IPS DF 6.9 (cell line): ENCODE results near the gene ANXA7.

Experiments
- DNase-seq: peaks from one replicate; pipeline ENCODE4 v3.0.0-alpha.2; 2013; ENCODE audit warnings: low read depth, low spot score
- H3K27ac ChIP-seq: one replicate; pipeline ENCODE4 v1.5.1; 2013; ENCODE audit warnings: low read length, control low read depth
- H3K27me3 ChIP-seq: 2 replicates; pipeline ENCODE4 v1.6.1; 2013; ENCODE audit warnings: mild to moderate bottlenecking, low read length; ENCODE audit not compliant: control insufficient read depth, insufficient read depth
- H3K36me3 ChIP-seq: 2 replicates; pipeline ENCODE4 v1.6.1; 2013; ENCODE audit warnings: low read length; ENCODE audit not compliant: control insufficient read depth, insufficient read depth
- H3K4me1 ChIP-seq: 2 replicates; pipeline ENCODE4 v1.6.1; 2013; ENCODE audit warnings: low read length; ENCODE audit not compliant: control insufficient read depth, insufficient read depth
- H3K4me3 ChIP-seq: 2 replicates; pipeline ENCODE4 v1.5.1; 2013; ENCODE audit warnings: mild to moderate bottlenecking, low read length
- H3K9me3 ChIP-seq: 2 replicates; pipeline ENCODE4 v1.6.1; 2013; ENCODE audit warnings: low read length, inconsistent platforms; ENCODE audit not compliant: control insufficient read depth, insufficient read depth
- WGBS: extraction: QIAGEN DNeasy Blood & Tissue Kit; methylation state at CpG from one replicate; pipeline ENCODE4 v1.1.7; 2013; ENCODE audit warnings: mixed read lengths, missing lambda C conversion rate; ENCODE audit not compliant: insufficient read length, insufficient coverage; 5-methylcytosine and 5-hydroxymethylcytosine counted together

The ANXA7 gene

GRCh38 chr10:73413528-73414229, at the start of gene ANXA7:
ANXA7 (minus strand) TSS chr10:73414058; CDS start chr10:73400856, 13,202 bp downstream.
- H3K36me3 ChIP-seq = no peaks in the 10 kb centered on the region
- H3K9me3 ChIP-seq = no peaks in the 10 kb centered on the region
- no peaks in the 10 kb centered on the region for H3K4me1 ChIP-seq
- peak within 1 kb of the TSS; percentile 96; the same call in 1 of the 2 replicates for H3K4me3 ChIP-seq
- DNase-seq = peak; percentile 63
- WGBS = no CpG with 5 or more reads among the region's 62 CpGs
- H3K27ac ChIP-seq = no peak within 1 kb of the TSS
- no peaks in the 10 kb centered on the region for H3K27me3 ChIP-seq

DNA sequence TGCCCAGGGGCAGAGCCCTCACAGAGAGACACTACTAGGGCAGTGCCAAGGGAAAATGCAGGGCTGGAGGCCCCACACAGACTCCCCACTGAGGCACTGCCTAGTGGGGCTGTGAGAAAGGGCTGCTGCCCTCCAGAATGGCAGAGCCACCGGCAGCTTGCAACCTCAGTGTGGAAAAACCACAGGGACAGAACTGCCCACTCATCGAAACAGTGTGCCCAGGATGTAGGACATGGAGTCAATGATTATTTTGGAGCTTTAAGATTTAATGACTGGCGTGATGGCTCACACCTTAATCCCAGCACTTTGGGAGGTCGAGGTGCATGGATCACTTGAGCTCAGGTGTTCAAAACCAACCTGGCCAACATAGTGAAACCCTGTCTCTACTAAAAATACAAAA, 47.0 kb upstream of the ANXA7 start:
- no peaks in the 10 kb centered on the region for H3K9me3 ChIP-seq
- H3K27ac ChIP-seq = no peak overlapping the region
- DNase-seq = no peak
- no peak overlapping the region for H3K4me3 ChIP-seq
- H3K4me1 ChIP-seq = no peaks in the 10 kb centered on the region
- no peaks in the 10 kb centered on the region for H3K27me3 ChIP-seq
- no peaks in the 10 kb centered on the region for H3K36me3 ChIP-seq
- WGBS = no CpG with 5 or more reads among the region's 4 CpGs

DNA sequence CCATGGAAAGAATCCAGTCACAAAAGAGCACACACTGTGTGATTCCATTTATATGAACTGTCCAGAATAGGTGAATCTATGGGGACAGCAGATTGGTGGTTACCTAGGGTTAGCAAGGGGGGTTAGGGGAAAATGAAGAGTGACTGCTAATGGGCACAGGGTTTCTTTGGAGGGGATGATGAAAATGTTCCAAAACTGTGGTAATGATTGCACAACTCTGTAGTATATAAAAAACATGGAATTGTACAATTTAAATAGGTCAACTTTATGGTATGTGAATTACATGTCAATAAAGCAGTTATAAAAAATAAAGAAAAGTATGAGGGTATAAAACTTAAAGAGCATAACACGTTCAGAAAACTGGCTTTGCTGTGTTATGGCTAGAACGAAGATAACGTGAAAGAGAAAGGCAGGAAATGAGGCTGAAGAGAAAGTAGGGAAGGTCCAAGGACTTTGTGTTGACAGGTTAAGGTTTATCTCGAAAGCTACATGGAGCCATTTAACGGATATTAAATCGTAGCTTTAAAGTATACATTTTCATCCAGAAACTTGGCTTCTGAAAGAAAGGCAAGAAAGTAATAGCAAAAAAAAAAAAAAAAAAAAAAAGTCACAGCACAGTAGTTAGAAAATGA, 45.9 kb upstream of the ANXA7 start:
- no peak overlapping the region for H3K27ac ChIP-seq

GRCh38 chr10:73456187-73456890, 42.5 kb upstream of the ANXA7 start:
- WGBS = no CpG with 5 or more reads among the region's 2 CpGs
- DNase-seq = no peak
- H3K36me3 ChIP-seq = no peaks in the 10 kb centered on the region

More for the DNA sequence above, 45.9 kb upstream of the ANXA7 start:
- H3K4me3 ChIP-seq = no peak overlapping the region
- H3K4me1 ChIP-seq = no peaks in the 10 kb centered on the region
- no peaks in the 10 kb centered on the region for H3K27me3 ChIP-seq
- DNase-seq = no peak
- H3K36me3 ChIP-seq = no peaks in the 10 kb centered on the region
- no CpG with 5 or more reads among the region's 6 CpGs for WGBS
- no peaks in the 10 kb centered on the region for H3K9me3 ChIP-seq

GRCh38 chr10:73449113-73449512, 35.3 kb upstream of the ANXA7 start:
- Histone ChIP-seq H3K4me1 (no peaks in the 10 kb centered on the region), H3K4me3 (no peak overlapping the region), H3K27ac (no peak overlapping the region), H3K9me3 (no peaks in the 10 kb centered on the region), H3K27me3 (no peaks in the 10 kb centered on the region; the same call in 1 of the 2 replicates), H3K36me3 (no peaks in the 10 kb centered on the region)
- no peak for DNase-seq
- WGBS = no CpG with 5 or more reads among the region's 1 CpG

More at GRCh38 chr10:73456187-73456890, 42.5 kb upstream of the ANXA7 start:
- Histone ChIP-seq H3K27ac (no peak overlapping the region), H3K4me1 (no peaks in the 10 kb centered on the region), H3K4me3 (no peak overlapping the region), H3K9me3 (no peaks in the 10 kb centered on the region), H3K27me3 (no peaks in the 10 kb centered on the region)

GRCh38 chr10:73448384-73448783, 34.5 kb upstream of the ANXA7 start:
- no peaks in the 10 kb centered on the region for H3K36me3 ChIP-seq
- no peaks in the 10 kb centered on the region; the same call in 1 of the 2 replicates for H3K27me3 ChIP-seq
- no peak overlapping the region for H3K4me3 ChIP-seq
- no peaks in the 10 kb centered on the region for H3K9me3 ChIP-seq
- no peak for DNase-seq
- H3K4me1 ChIP-seq = no peaks in the 10 kb centered on the region
- no CpG with 5 or more reads among the region's 1 CpG for WGBS
- H3K27ac ChIP-seq = no peak overlapping the region

DNA sequence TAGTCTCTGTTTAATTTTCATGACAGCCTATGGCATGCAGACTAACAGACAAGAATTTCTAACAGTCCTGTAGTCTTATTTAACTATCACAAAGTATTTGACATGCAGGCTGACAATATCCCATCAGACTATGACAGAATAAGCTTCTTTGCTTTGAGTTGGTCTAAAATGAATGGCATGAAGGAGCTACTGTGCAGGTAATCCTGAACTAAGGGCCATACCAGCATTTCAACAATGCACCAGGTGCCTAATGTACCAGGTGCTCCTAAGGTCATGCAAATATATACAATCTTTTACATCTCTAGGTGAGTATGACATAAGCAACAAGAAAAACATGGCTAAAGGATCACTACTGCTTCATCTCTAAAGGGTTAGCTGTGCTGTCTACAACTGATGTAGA, 33.1 kb upstream of the ANXA7 start:
- no peak overlapping the region for H3K4me3 ChIP-seq
- DNase-seq = no peak
- H3K9me3 ChIP-seq = no peaks in the 10 kb centered on the region
- no peaks in the 10 kb centered on the region for H3K4me1 ChIP-seq
- no peaks in the 10 kb centered on the region for H3K36me3 ChIP-seq
- no peaks in the 10 kb centered on the region; the same call in 1 of the 2 replicates for H3K27me3 ChIP-seq
- no peak overlapping the region for H3K27ac ChIP-seq

DNA sequence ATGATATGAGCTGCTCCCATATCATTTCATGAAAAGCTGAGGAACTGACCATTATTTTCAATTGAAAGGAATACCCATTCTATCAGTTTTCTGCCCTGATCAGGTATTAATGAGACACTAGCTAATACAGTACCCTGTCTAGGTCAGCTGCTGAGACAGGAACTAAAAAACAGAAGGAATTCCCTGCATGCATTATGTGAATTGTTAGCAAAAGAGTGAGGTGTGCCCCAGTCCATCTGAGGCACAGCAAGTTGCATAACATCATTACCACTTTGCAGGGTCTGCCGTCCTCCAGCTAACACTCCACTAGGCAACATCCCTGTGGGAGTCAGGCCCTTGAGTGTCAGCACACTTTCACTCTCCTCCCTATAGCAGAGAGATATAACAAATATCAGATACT, 30.6 kb upstream of the ANXA7 start:
- no peak for DNase-seq
- Histone ChIP-seq H3K36me3 (no peaks in the 10 kb centered on the region), H3K4me1 (no peaks in the 10 kb centered on the region), H3K27ac (no peak overlapping the region), H3K9me3 (no peaks in the 10 kb centered on the region), H3K4me3 (no peak overlapping the region), H3K27me3 (no peaks in the 10 kb centered on the region; the same call in 1 of the 2 replicates)
- WGBS = no CpG with 5 or more reads among the region's 1 CpG

DNA sequence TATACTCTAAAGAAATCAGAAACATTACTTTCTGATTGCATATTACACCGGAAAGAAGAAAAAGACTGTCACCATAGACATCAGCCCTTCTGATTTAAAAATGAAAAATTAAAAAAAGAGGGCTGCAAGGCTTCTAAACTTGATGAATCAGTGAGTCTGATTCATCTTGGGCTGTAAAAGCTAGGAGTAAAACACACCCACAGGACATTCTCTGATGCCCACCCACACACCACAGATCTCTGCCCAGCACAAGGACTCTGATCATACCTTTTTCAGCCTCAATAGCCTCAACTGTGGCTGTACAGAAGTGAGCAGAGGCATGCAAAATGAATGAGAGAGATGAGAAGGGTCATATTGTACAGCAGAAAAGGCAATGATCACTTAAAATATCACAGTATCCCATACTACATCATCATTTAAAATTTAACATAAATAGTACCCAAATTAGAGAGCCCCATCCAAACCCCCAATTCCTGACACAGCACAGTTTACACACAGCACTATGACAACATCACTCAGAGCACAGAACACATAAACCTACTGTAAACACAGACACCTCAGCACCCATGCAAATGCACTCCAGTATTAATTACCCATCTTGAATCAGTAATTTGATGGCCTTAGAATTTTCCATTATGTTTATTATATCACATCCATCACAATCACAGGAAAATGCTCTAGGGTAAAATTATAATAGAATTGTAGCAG, 25.9 kb upstream of the ANXA7 start:
- Histone ChIP-seq H3K27ac (no peak overlapping the region), H3K9me3 (no peaks in the 10 kb centered on the region), H3K27me3 (no peaks in the 10 kb centered on the region; the same call in 1 of the 2 replicates), H3K36me3 (0 out of 2 replicates have a peak, but pooled peaks cover 3% of the 10 kb centered on the region), H3K4me3 (no peak overlapping the region), H3K4me1 (no peaks in the 10 kb centered on the region)
- no peak for DNase-seq
- WGBS = no CpG with 5 or more reads among the region's 1 CpG

GRCh38 chr10:73439055-73439454, 25.2 kb upstream of the ANXA7 start:
- no peaks in the 10 kb centered on the region; the same call in 1 of the 2 replicates for H3K27me3 ChIP-seq
- no peak for DNase-seq
- no peaks in the 10 kb centered on the region for H3K9me3 ChIP-seq
- no peaks in the 10 kb centered on the region for H3K4me1 ChIP-seq
- no peak overlapping the region for H3K27ac ChIP-seq
- 0 out of 2 replicates have a peak, but pooled peaks cover 3% of the 10 kb centered on the region for H3K36me3 ChIP-seq
- WGBS = no CpG with 5 or more reads among the region's 1 CpG
- no peak overlapping the region for H3K4me3 ChIP-seq
